Measurements from ENCODE around the gene COG5. TPM values are rescaled to one million over a fixed set of nuclear protein-coding genes. Genes with fewer than 3 reads are reported as not detected.

Gene COG5
- total and polyA plus RNA-seq, 2 donors from 2014 or later = 8.6 to 45.7 TPM

DNA sequence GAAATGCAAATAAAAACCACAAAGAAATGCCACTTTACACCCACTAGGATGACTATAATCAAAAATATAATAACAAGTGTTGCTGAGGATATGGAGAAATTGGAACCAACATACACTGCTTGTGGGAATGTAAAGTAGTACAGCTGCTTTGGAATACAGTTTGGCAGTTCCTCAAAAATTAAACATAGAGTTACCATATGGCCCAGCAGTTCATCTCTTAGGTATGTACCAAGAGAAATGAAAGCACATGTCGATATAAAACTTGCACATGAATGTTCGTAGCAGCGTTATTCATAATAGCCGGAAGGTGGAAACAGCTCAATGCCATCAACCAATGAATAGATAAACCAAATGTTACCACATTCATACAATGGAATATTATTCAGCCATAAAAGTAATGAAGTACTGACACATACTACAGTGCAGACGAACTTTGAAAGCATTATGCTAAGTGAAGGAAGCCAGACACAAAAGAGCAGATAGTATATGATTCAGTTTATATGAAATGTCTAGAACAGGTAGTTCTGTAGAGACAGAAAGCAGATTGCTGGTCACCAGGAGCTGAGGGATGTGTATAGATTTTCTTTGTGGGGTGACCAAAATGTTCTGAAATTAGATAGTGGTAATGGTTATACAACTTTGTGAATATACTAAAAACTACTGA lies 28.8 kb upstream of the COG5 start:
- TF ChIP-seq CTCF (IDR thresholded peaks at IDR 0.05; ENCODE audit: borderline replicate concordance, extremely low read depth, insufficient read depth) = no peak
- Histone ChIP-seq H3K4me3 (ENCODE audit: low read length in 3 of 3) (no peak overlapping the region), H3K4me1 (ENCODE audit: control insufficient read depth in 2 of 3, insufficient read depth in 2 of 3, low read depth in 1 of 3, low read length in 3 of 3) (peaks cover 0 to 5% (median 2%) of the 10 kb centered on the region in 3 donors), H3K9me3 (ENCODE audit: control insufficient read depth in 2 of 3, insufficient read depth in 1 of 3, low read length in 3 of 3) (no peaks in the 10 kb centered on the region), H3K9ac (ENCODE audit: low read length in 3 of 3) (no peak overlapping the region), H3K36me3 (ENCODE audit: control insufficient read depth in 2 of 3, insufficient read depth in 3 of 3, low read length in 3 of 3) (peaks cover 0 to 5% (median 0%) of the 10 kb centered on the region in 3 donors), H3K27me3 (ENCODE audit: control insufficient read depth, insufficient read depth, low read length) (no peaks in the 10 kb centered on the region), H3K27ac (ENCODE audit: low read depth in 2 of 2, low read length in 2 of 2) (no peak overlapping the region)
- intact Hi-C loops (cut with DNase I) = no loop called here
- DNase-seq (no peak), FAIRE-seq (no peak)

DNA sequence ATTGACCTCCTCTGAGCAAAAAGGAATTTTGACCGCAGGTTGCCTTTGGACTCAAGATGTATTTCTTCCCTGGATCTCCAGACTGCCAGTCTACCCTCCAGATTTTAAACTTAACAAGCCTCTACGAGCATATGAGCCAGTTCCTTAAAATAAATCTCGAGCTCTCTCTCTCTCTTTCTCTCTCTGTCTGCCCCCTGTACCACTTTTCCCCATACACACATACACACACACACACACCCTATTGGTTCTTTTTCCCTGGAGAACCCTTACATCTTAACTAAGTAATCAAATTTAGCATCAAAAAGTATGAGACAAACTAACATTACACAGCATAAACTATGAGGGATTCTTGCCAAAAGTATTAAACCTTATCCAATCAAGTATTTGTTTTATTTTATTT lies 27.7 kb upstream of the COG5 start:
- Histone ChIP-seq H3K9me3 (ENCODE audit: control insufficient read depth in 2 of 3, insufficient read depth in 1 of 3, low read length in 3 of 3) (no peaks in the 10 kb centered on the region), H3K27me3 (ENCODE audit: control insufficient read depth, insufficient read depth, low read length) (no peaks in the 10 kb centered on the region), H3K36me3 (ENCODE audit: control insufficient read depth in 2 of 3, insufficient read depth in 3 of 3, low read length in 3 of 3) (peaks cover 0 to 5% (median 0%) of the 10 kb centered on the region in 3 donors), H3K27ac (ENCODE audit: low read depth in 2 of 2, low read length in 2 of 2) (no peak overlapping the region), H3K4me1 (ENCODE audit: control insufficient read depth in 2 of 3, insufficient read depth in 2 of 3, low read depth in 1 of 3, low read length in 3 of 3) (peaks cover 0 to 5% (median 2%) of the 10 kb centered on the region in 3 donors), H3K9ac (ENCODE audit: low read length in 3 of 3) (no peak overlapping the region), H3K4me3 (ENCODE audit: low read length in 3 of 3) (no peak overlapping the region)
- FAIRE-seq (no peak), DNase-seq (no peak)
- no peak for TF ChIP-seq CTCF (IDR thresholded peaks at IDR 0.05; ENCODE audit: borderline replicate concordance, extremely low read depth, insufficient read depth)
- intact Hi-C loops (cut with DNase I) = no loop called here

- FAIRE-seq (no peak), DNase-seq (no peak)
- H3K9ac ChIP-seq (ENCODE audit: low read length in 3 of 3) = no peak overlapping the region
- intact Hi-C loops (cut with DNase I) = no loop called here
- no peak overlapping the region for H3K4me3 ChIP-seq (ENCODE audit: low read length in 3 of 3)
- H3K27ac ChIP-seq (ENCODE audit: low read depth in 2 of 2, low read length in 2 of 2) = no peak overlapping the region
- H3K9me3 ChIP-seq (ENCODE audit: control insufficient read depth in 2 of 3, insufficient read depth in 1 of 3, low read length in 3 of 3) = no peaks in the 10 kb centered on the region
- H3K27me3 ChIP-seq (ENCODE audit: control insufficient read depth, insufficient read depth, low read length) = no peaks in the 10 kb centered on the region
- TF ChIP-seq CTCF (IDR thresholded peaks at IDR 0.05; ENCODE audit: borderline replicate concordance, extremely low read depth, insufficient read depth) = no peak
- no peaks in the 10 kb centered on the region for H3K4me1 ChIP-seq (ENCODE audit: control insufficient read depth in 2 of 3, insufficient read depth in 2 of 3, low read depth in 1 of 3, low read length in 3 of 3)
- peaks cover 0 to 4% (median 0%) of the 10 kb centered on the region in 3 donors for H3K36me3 ChIP-seq (ENCODE audit: control insufficient read depth in 2 of 3, insufficient read depth in 3 of 3, low read length in 3 of 3)
Measured at GRCh38 chr7:107588529-107589130, 24.9 kb upstream of the COG5 start.

All from kidney (tissue), 14 donors.